Sigmoid colon (tissue), 7 donors: ENCODE results near the gene MSH3. TPM values are rescaled to one million over a fixed set of nuclear protein-coding genes. Genes with fewer than 3 reads are reported as not detected.

ENCODE experiments used
- DNase-seq: peaks from one replicate; pipeline ENCODE4 v3.0.0-alpha.2; 2019
- H3K27ac ChIP-seq, 4 donors: fragments of 200-600 bp; sonication (generic); one replicate each; pipeline ENCODE4 v1.5.1; 2016 to 2019; ENCODE audit warnings: mild to moderate bottlenecking in 1 of 4
- H3K27me3 ChIP-seq, 3 donors: fragments of 200-600 bp; sonication (generic); one replicate each; pipeline ENCODE4 v1.5.1; 2019; ENCODE audit warnings: mild to moderate bottlenecking in 1 of 3
- H3K36me3 ChIP-seq, 4 donors: fragments of 200-600 bp; sonication (generic); one replicate each; pipeline ENCODE4 v1.5.1; 2016 to 2019
- H3K4me1 ChIP-seq, 4 donors: fragments of 200-600 bp; sonication (generic); one replicate each; pipeline ENCODE4 v1.5.1; 2017 to 2019
- H3K4me3 ChIP-seq, 4 donors: fragments of 200-600 bp; sonication (generic); one replicate each; pipeline ENCODE4 v1.5.1; 2017 to 2019; ENCODE audit warnings: mild to moderate bottlenecking in 2 of 4, moderate library complexity in 1 of 4
- H3K9me3 ChIP-seq, 4 donors: fragments of 200-600 bp in 3 of 4; sonication (generic) in 3 of 4; one replicate each; pipeline versions ENCODE4 v1.5.1 to v1.6.1; 2013 to 2019
- EP300 ChIP-seq, 4 donors: sonication (generic); formaldehyde crosslinking; IDR thresholded peaks; one replicate each; pipeline ENCODE4 v1.6.1; 2017; ENCODE audit warnings: antibody characterized with exemption in 4 of 4
- POLR2A ChIP-seq, 2 donors: fragments of 450-650 bp; IDR thresholded peaks; one replicate each; pipeline ENCODE4 v1.6.1; 2016; ENCODE audit warnings: antibody characterized with exemption in 2 of 2, mild to moderate bottlenecking in 2 of 2, moderate library complexity in 2 of 2
- POLR2AphosphoS5 ChIP-seq, 4 donors: sonication (generic); formaldehyde crosslinking; IDR thresholded peaks; one replicate each; pipeline ENCODE4 v1.6.1; 2017; ENCODE audit warnings: antibody characterized with exemption in 4 of 4
- WGBS, 2 donors: extraction: QIAGEN DNeasy Blood & Tissue Kit; methylation state at CpG; one replicate each; pipeline ENCODE4 v1.1.7; 2013; 5-methylcytosine and 5-hydroxymethylcytosine counted together
- intact Hi-C: fragments of 100-400 bp; cut with DNase I; formaldehyde crosslinking; loops from one replicate; pipeline ENCODE4 v1.15.1; 2023
- polyA plus RNA-seq, 3 donors: library from polyadenylated mRNA; stranded (reverse); fragments of 200-250 nt; gene quantifications; one replicate each; pipeline ENCODE4 v1.2.3, GENCODE V29; 2013
- total RNA-seq, 4 donors: library from RNA; depleted of rRNA; stranded (reverse); fragments of >200 nt; gene quantifications; one replicate each; pipeline ENCODE4 v1.1.0, GENCODE V29; 2016
- TF ChIP-seq, protein P1 (sequence below), 4 experiments: fragments of 450-650 bp in 3 of 4; fragments of 200-600 bp in 1 of 4; IDR thresholded peaks; one replicate each; pipeline ENCODE4 v1.5.1; 2016 to 2019; ENCODE audit warnings: antibody characterized with exemption in 4 of 4, mild to moderate bottlenecking in 3 of 4, moderate library complexity in 2 of 4
- donor health status: healthy with polysubstance abuse.
- donor health status: Bipolar disorder and iron deficiency.
- donor health status: healthy.

The MSH3 gene
- total and polyA plus RNA-seq, 7 donors = 3.6 to 15.3 (median 11.8) TPM

DNA sequence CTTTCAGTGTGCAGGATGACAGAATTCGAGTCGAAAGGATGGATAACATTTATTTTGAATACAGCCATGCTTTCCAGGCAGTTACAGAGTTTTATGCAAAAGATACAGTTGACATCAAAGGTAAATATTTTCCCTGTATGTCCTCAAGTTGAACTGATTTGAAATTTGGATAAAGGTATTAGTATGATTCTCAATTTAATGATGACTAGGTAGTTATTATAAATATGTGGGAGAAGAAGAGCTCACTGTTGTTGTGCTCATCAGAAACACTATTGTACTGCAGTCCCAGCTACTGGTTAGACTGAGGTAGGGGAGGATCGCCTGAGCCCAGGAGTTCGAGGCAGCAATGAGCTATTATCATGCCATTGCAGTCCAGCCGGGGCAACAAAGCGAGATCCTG lies 71.0 kb downstream of the MSH3 start:
- H3K27me3 ChIP-seq = no peaks in the 10 kb centered on the region
- intact Hi-C loops = no loop called here
- no peaks in the 10 kb centered on the region for H3K4me1 ChIP-seq
- H3K4me3 ChIP-seq = no peak overlapping the region
- H3K27ac ChIP-seq = no peak overlapping the region
- TF ChIP-seq POLR2A (IDR thresholded peaks at IDR 0.05) (no peak), EP300 (IDR thresholded peaks at IDR 0.05) (no peak), POLR2AphosphoS5 (IDR thresholded peaks at IDR 0.05) (no peak)
- H3K9me3 ChIP-seq = no peaks in the 10 kb centered on the region
- peaks cover 0 to 48% (median 6%) of the 10 kb centered on the region in 4 donors for H3K36me3 ChIP-seq
- DNase-seq = no peak
- WGBS, 2 donors = 93 to 97% methylated on average over 6 of the region's 6 CpGs

DNA sequence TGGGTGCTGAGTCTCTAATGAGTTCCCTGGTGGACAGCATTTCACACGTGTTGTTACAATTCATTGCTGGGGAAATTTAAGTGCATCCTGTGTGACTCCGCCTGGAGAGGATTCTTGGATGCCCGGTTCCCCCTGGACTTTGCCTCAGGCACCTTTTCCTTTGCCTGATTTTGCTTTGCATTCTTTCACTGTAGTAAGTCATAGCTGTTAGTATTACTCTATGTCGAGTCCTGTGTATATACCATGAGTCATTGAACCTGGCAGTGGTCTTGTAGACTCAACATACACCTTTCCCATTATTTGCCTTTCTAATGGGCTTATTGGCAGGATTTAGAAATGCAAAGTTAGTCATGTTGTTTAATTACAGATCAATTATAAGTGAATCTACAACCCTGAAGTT lies 82.3 kb downstream of the MSH3 start:
- no peak for DNase-seq
- no peak for TF ChIP-seq POLR2A (IDR thresholded peaks at IDR 0.05)
- TF ChIP-seq POLR2AphosphoS5 (IDR thresholded peaks at IDR 0.05) = no peak
- TF ChIP-seq, protein P1, sequence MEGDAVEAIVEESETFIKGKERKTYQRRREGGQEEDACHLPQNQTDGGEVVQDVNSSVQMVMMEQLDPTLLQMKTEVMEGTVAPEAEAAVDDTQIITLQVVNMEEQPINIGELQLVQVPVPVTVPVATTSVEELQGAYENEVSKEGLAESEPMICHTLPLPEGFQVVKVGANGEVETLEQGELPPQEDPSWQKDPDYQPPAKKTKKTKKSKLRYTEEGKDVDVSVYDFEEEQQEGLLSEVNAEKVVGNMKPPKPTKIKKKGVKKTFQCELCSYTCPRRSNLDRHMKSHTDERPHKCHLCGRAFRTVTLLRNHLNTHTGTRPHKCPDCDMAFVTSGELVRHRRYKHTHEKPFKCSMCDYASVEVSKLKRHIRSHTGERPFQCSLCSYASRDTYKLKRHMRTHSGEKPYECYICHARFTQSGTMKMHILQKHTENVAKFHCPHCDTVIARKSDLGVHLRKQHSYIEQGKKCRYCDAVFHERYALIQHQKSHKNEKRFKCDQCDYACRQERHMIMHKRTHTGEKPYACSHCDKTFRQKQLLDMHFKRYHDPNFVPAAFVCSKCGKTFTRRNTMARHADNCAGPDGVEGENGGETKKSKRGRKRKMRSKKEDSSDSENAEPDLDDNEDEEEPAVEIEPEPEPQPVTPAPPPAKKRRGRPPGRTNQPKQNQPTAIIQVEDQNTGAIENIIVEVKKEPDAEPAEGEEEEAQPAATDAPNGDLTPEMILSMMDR (IDR thresholded peaks at IDR 0.05) = no peak
- no peak for TF ChIP-seq EP300 (IDR thresholded peaks at IDR 0.05)
- H3K36me3 ChIP-seq = no peaks in the 10 kb centered on the region
- WGBS, 2 donors = 88 to 91% methylated on average over 4 of the region's 4 CpGs
- H3K4me3 ChIP-seq = no peak overlapping the region
- H3K9me3 ChIP-seq = no peaks in the 10 kb centered on the region
- H3K27me3 ChIP-seq = no peaks in the 10 kb centered on the region
- no peak overlapping the region for H3K27ac ChIP-seq
- H3K4me1 ChIP-seq = no peaks in the 10 kb centered on the region
- intact Hi-C loops = no loop called here

DNA sequence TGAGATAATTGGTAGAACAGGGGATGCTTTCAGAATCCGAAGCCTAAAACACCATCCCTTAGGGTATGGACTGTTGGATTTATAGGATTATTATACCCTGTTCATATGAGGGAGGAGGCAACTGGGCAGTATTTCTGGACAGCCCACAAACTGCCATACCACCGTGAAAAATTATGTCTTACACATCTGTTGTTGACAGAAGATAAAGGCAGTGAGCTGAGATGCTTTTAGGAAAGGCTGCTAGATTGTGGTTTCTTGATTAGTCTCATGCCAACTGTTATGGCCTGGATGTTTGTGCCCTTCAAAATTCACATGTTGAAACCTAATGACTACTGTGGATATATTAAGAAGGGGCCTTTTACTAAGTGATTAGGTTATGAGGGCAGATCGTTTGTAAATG lies 84.0 kb downstream of the MSH3 start:
- no peak for DNase-seq
- Histone ChIP-seq H3K9me3 (no peaks in the 10 kb centered on the region), H3K36me3 (peaks cover 0 to 14% (median 5%) of the 10 kb centered on the region in 4 donors), H3K4me1 (no peaks in the 10 kb centered on the region), H3K27me3 (no peaks in the 10 kb centered on the region), H3K4me3 (no peak overlapping the region), H3K27ac (no peak overlapping the region)
- 65 to 70% methylated on average over 3 of the region's 3 CpGs for WGBS, 2 donors
- TF ChIP-seq POLR2AphosphoS5 (IDR thresholded peaks at IDR 0.05) = no peak
- TF ChIP-seq, protein P1 (IDR thresholded peaks at IDR 0.05) = no peak
- TF ChIP-seq EP300 (IDR thresholded peaks at IDR 0.05) = no peak
- intact Hi-C loops = no loop called here

DNA sequence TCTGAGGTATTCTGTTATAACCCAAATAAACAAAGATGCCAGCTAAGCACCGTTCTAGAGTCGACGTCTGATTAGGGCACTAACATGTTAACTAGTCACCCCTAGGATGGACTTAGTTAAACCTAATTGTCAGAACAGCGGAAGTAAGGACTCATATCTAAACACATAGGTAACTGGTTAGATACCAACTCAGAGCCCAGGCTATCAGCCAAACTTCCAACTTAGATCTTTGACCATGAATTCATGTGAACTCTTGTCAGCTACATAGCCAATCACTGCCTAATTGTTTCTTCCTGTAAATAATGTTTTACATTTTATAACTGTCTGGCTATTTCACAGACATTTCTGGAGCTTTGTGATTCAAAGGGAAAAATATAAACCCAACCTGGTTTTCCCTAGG lies 84.6 kb downstream of the MSH3 start:
- Histone ChIP-seq H3K4me3 (no peak overlapping the region), H3K4me1 (no peaks in the 10 kb centered on the region), H3K27ac (no peak overlapping the region), H3K9me3 (no peaks in the 10 kb centered on the region), H3K27me3 (no peaks in the 10 kb centered on the region), H3K36me3 (peaks cover 0 to 14% (median 5%) of the 10 kb centered on the region in 4 donors)
- 89 to 94% methylated on average over 4 of the region's 4 CpGs for WGBS, 2 donors
- no peak for DNase-seq
- TF ChIP-seq EP300 (IDR thresholded peaks at IDR 0.05) = no peak
- no peak for TF ChIP-seq POLR2A (IDR thresholded peaks at IDR 0.05)
- TF ChIP-seq, protein P1 (IDR thresholded peaks at IDR 0.05) = no peak
- TF ChIP-seq POLR2AphosphoS5 (IDR thresholded peaks at IDR 0.05) = no peak
- intact Hi-C loops = no loop called here

DNA sequence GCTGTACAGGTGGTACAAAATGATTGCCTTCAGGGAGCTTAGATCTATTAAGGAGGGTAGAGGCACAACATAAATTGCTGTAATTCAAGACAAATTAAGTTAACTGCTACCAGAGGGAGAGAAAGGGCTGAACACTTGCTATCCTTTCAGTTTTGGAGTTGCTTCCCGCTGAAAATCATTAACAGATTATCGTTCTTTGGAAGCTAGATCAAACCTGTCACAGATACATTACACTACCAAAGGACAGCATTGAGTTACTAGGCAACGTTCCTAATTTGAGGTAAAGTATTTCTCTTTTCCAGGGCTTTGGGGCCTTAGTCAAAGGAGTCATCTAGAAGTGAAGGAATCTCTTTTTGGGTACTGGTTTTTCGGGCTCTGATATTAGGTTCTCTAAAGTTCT lies 85.0 kb downstream of the MSH3 start:
- H3K9me3 ChIP-seq = no peaks in the 10 kb centered on the region
- intact Hi-C loops = no loop called here
- no peaks in the 10 kb centered on the region for H3K4me1 ChIP-seq
- WGBS, 2 donors = 87 to 94% methylated on average over 4 of the region's 4 CpGs
- H3K27me3 ChIP-seq = no peaks in the 10 kb centered on the region
- no peak for DNase-seq
- no peak for TF ChIP-seq EP300 (IDR thresholded peaks at IDR 0.05)
- TF ChIP-seq POLR2A (IDR thresholded peaks at IDR 0.05) = no peak
- TF ChIP-seq, protein P1 (IDR thresholded peaks at IDR 0.05) = no peak
- no peak for TF ChIP-seq POLR2AphosphoS5 (IDR thresholded peaks at IDR 0.05)
- H3K27ac ChIP-seq = no peak overlapping the region
- peaks cover 0 to 14% (median 5%) of the 10 kb centered on the region in 4 donors for H3K36me3 ChIP-seq
- H3K4me3 ChIP-seq = no peak overlapping the region
